B cell (primary cell): ENCODE results near the gene NPR3. TPM values are rescaled to one million over a fixed set of nuclear protein-coding genes. Genes with fewer than 3 reads are reported as not detected.
"Not testable (repeated sequence)": the region's sequence is repeated elsewhere in the genome, so short reads cannot be mapped to it uniquely, and the experiment has no call there.

Experiments
- ATAC-seq: fragments of 200-7000 bp; cut with Tn5 transposase; one replicate; pipeline ENCODE4 v1.10.0; 2021; ENCODE audit warnings: low read depth, mild to moderate bottlenecking, moderate number of reproducible peaks, moderate library complexity
- CTCF ChIA-PET: fragments of 350-600 bp; sonication (Branson Sonifier 250); formaldehyde crosslinking; loops from one replicate; lab custom pipeline; 2021; ENCODE audit warnings: antibody characterized with exemption, inconsistent platforms; lab: Charles Lee
- POLR2A ChIA-PET: fragments of 350-600 bp; sonication (Branson Sonifier 250); formaldehyde crosslinking; loops from one replicate; lab custom pipeline; 2021; ENCODE audit warnings: antibody characterized with exemption; lab: Charles Lee
- DNase-seq: peaks from one replicate; pipeline ENCODE4 v3.0.0; 2013
- H2AFZ ChIP-seq: 2 replicates; pipeline ENCODE4 v1.6.1; 2012; ENCODE audit warnings: mild to moderate bottlenecking, low read depth, low read length; ENCODE audit not compliant: insufficient read depth, poor library complexity, severe bottlenecking
- H3K27ac ChIP-seq, 2 donors: 1 replicate in 1 of 2; 2 replicates in 1 of 2; pipeline ENCODE4 v1.5.1; 2012 to 2013; ENCODE audit warnings: low read length in 2 of 2, mild to moderate bottlenecking in 2 of 2, moderate library complexity in 1 of 2
- H3K27me3 ChIP-seq, 4 experiments: fragments of 200-600 bp in 1 of 4; sonication (generic) in 1 of 4; replicated peaks in 1 of 4; 1 replicate in 2 of 4; 2 replicates in 2 of 4; pipeline versions ENCODE4 v1.6.1 to v1.7.0; 2013 to 2016; ENCODE audit warnings: low read length in 3 of 4, mild to moderate bottlenecking in 2 of 4, mixed read lengths in 1 of 4, moderate library complexity in 1 of 4; ENCODE audit not compliant: insufficient read depth in 4 of 4, control insufficient read depth in 3 of 4; ENCODE audit errors: control extremely low read depth in 1 of 4
- H3K36me3 ChIP-seq, 2 experiments: replicated peaks in 1 of 2; 1 replicate in 1 of 2; 2 replicates in 1 of 2; pipeline versions ENCODE4 v1.6.1 to v1.7.1; 2013; ENCODE audit warnings: low read length in 1 of 2; ENCODE audit not compliant: insufficient read depth in 2 of 2, control insufficient read depth in 1 of 2; ENCODE audit errors: control extremely low read depth in 1 of 2, extremely low read depth in 1 of 2
- H3K4me1 ChIP-seq, 2 donors: fragments of 200-600 bp in 1 of 2; sonication (generic) in 1 of 2; 1 replicate in 1 of 2; 2 replicates in 1 of 2; pipeline versions ENCODE4 v1.5.1 to v1.6.1; 2013 to 2017; ENCODE audit warnings: low read length in 2 of 2; ENCODE audit not compliant: control insufficient read depth in 2 of 2, insufficient read depth in 2 of 2
- H3K4me2 ChIP-seq: replicated peaks from 2 replicates; pipeline ENCODE3; 2012; ENCODE audit warnings: mild to moderate bottlenecking, low read depth, low read length; ENCODE audit not compliant: poor library complexity, severe bottlenecking
- H3K4me3 ChIP-seq, 5 experiments: fragments of 200-600 bp in 1 of 5; sonication (generic) in 1 of 5; 1 replicate in 3 of 5; 2 replicates in 2 of 5; pipeline versions ENCODE4 v1.5.1 to v1.7.0; 2011 to 2016; ENCODE audit warnings: low read length in 4 of 5, mild to moderate bottlenecking in 4 of 5, low read depth in 2 of 5, control low read depth in 1 of 5, moderate library complexity in 1 of 5; ENCODE audit not compliant: insufficient read depth in 1 of 5; ENCODE audit errors: control extremely low read depth in 1 of 5, extremely low read depth in 1 of 5
- H3K79me2 ChIP-seq: fragments of 200-600 bp; sonication (generic); one replicate; pipeline ENCODE4 v1.6.0; 2016; ENCODE audit warnings: low read length; ENCODE audit not compliant: control insufficient read depth, insufficient read depth
- H3K9ac ChIP-seq: fragments of 200-600 bp; sonication (generic); 2 replicates; pipeline ENCODE4 v1.6.1; 2017; ENCODE audit warnings: mild to moderate bottlenecking, low read length, moderate library complexity
- H3K9me3 ChIP-seq, 3 donors: one replicate each; pipeline versions ENCODE4 v1.6.1 to v1.7.1; 2013; ENCODE audit warnings: low read length in 2 of 3; ENCODE audit not compliant: control insufficient read depth in 2 of 3, insufficient read depth in 1 of 3; ENCODE audit errors: control extremely low read depth in 1 of 3
- H4K20me1 ChIP-seq: 2 replicates; pipeline ENCODE4 v1.6.0; 2012; ENCODE audit warnings: mild to moderate bottlenecking, low read length; ENCODE audit not compliant: insufficient read depth, control insufficient read depth, poor library complexity, severe bottlenecking
- H3K27ac Mint-ChIP-seq: one replicate; pipeline ENCODE4 v1.8.0; 2021; ENCODE audit warnings: mixed read lengths
- H3K27me3 Mint-ChIP-seq: one replicate; pipeline ENCODE4 v1.8.0; 2021; ENCODE audit warnings: mixed read lengths
- H3K4me1 Mint-ChIP-seq: one replicate; pipeline ENCODE4 v1.8.0; 2021; ENCODE audit warnings: mixed read lengths
- H3K4me3 Mint-ChIP-seq: one replicate; pipeline ENCODE4 v1.8.0; 2021; ENCODE audit warnings: mixed read lengths
- H3K9me3 Mint-ChIP-seq: one replicate; pipeline ENCODE4 v1.8.0; 2022; ENCODE audit warnings: mixed read lengths; ENCODE audit not compliant: insufficient read depth
- CTCF ChIP-seq: fragments of 200-600 bp; IDR thresholded peaks from one replicate; pipeline ENCODE4 v1.8.0; 2022; ENCODE audit warnings: antibody characterized with exemption, mild to moderate bottlenecking
- EZH2 ChIP-seq: IDR thresholded peaks from 2 replicates; pipeline ENCODE4 v1.6.1; 2012; ENCODE audit warnings: borderline replicate concordance, low read depth, mild to moderate bottlenecking, moderate library complexity, low read length; ENCODE audit not compliant: insufficient read depth, poor library complexity, severe bottlenecking
- WGBS: methylation state at CpG from one replicate; pipeline ENCODE4 v1.1.5; 2013; ENCODE audit warnings: missing lambda C conversion rate; ENCODE audit not compliant: insufficient coverage; 5-methylcytosine and 5-hydroxymethylcytosine counted together
- intact Hi-C: fragments of 100-400 bp; cut with micrococcal nuclease; formaldehyde crosslinking; loops from one replicate; pipeline ENCODE4 v1.10.0; 2022
- polyA plus RNA-seq: library from polyadenylated mRNA; depleted of rRNA; stranded (reverse); fragments of >200 nt; gene quantifications from 2 replicates; pipeline ENCODE4 v1.2.3, GENCODE V29; 2012
- total RNA-seq, 2 donors: library from RNA; stranded (reverse); fragments of 120-200 nt in 1 of 2; gene quantifications; 1 replicate in 1 of 2; 2 replicates in 1 of 2; pipeline versions ENCODE4 v1.2.3 to v1.2.4, GENCODE V29; 2013 to 2022

The NPR3 gene
- total and polyA plus RNA-seq, 2 donors (not counting 1 experiment from before 2014, with no cell fraction given) = not detected

DNA sequence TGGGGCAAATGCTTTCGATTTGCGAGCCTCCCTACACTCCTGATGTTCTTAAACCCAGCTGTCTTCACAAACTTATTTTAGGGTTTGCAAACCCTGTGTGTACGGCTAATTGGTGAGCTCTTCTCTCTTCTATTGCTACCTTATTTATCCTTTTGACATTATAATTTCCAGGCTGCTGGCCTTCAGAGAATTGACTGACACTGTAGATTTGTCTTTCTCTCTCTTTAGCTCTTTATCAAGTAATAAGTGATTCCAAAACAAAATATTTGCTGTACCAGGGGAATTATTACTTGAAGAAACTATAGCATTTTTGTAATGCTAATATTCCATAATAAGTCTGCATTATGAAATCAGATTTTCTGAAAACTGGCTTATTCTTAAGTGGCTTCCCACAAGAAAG, 92.5 kb downstream of the NPR3 start:
- Histone ChIP-seq H3K4me2 (no peak overlapping the region), H3K27me3 (no peaks in the 10 kb centered on the region), H3K4me3 (no peak overlapping the region), H2AFZ (no peak overlapping the region), H3K27ac (no peak overlapping the region), H3K79me2 (no peaks in the 10 kb centered on the region), H3K36me3 (no peaks in the 10 kb centered on the region), H4K20me1 (no peaks in the 10 kb centered on the region), H3K9me3 (peaks cover 0 to 6% (median 0%) of the 10 kb centered on the region in 3 donors), H3K4me1 (no peaks in the 10 kb centered on the region), H3K9ac (no peak overlapping the region)
- H3K27ac Mint-ChIP-seq = no peak overlapping the region
- 100% methylated on average over 1 of the region's 3 CpGs for WGBS
- ChIA-PET POLR2A (no interaction called here), CTCF (no interaction called here)
- H3K4me1 Mint-ChIP-seq = no peaks in the 10 kb centered on the region
- no peak overlapping the region for H3K4me3 Mint-ChIP-seq
- peaks cover 15% of the 10 kb centered on the region for H3K9me3 Mint-ChIP-seq
- ATAC-seq (no peak), DNase-seq (no peak)
- no peaks in the 10 kb centered on the region for H3K27me3 Mint-ChIP-seq
- intact Hi-C loops = no loop called here
- no peak for TF ChIP-seq EZH2
- no peak for TF ChIP-seq CTCF

DNA sequence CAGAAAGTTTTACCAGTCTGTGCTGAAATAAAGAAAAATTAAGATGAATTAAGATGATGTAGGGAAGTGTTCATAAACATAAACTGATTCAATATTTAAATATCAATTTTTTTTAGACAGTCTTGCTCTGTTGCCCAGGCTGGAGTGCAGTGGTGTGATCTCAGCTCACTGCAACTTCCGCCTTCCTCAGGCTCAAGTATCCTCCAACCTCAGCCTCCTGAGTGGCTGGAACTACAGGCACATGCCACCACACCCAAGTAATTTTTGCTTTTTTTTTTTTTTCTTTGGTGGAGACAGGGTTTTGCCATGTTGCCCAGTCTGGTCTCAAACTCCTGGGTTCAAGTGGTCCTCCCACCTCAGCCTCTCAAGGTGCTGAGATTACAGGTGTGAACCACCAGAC, 94.3 kb downstream of the NPR3 start:
- H3K27me3 ChIP-seq, H3K27ac Mint-ChIP-seq, H3K4me1 ChIP-seq, DNase-seq, intact Hi-C loops, POLR2A ChIA-PET, H2AFZ ChIP-seq, H3K9me3 Mint-ChIP-seq, H3K4me1 Mint-ChIP-seq, H3K27me3 Mint-ChIP-seq, H3K9ac ChIP-seq, H4K20me1 ChIP-seq, H3K79me2 ChIP-seq, H3K36me3 ChIP-seq, H3K9me3 ChIP-seq, H3K4me2 ChIP-seq, H3K27ac ChIP-seq, H3K4me3 Mint-ChIP-seq, ATAC-seq, H3K4me3 ChIP-seq, CTCF ChIA-PET: not testable (repeated sequence)
- WGBS = 40% methylated on average over 1 of the region's 1 CpG
